Transverse colon (tissue), 4 donors: ENCODE data around the gene TPP1. TPM values are rescaled to one million over a fixed set of nuclear protein-coding genes. Genes with fewer than 3 reads are reported as not detected.

Experiments
- DNase-seq: peaks from one replicate; pipeline ENCODE4 v3.0.0-alpha.2; 2019
- H3K27ac ChIP-seq, 4 donors: fragments of 200-600 bp; sonication (generic); 2 replicates each; pipeline ENCODE4 v1.5.1; 2016 to 2018; ENCODE audit warnings: inconsistent platforms in 4 of 4
- H3K27me3 ChIP-seq: fragments of 200-600 bp; sonication (generic); 2 replicates; pipeline ENCODE4 v1.5.1; 2017; ENCODE audit warnings: inconsistent platforms
- H3K36me3 ChIP-seq, 4 donors: fragments of 200-600 bp; sonication (generic); 2 replicates each; pipeline ENCODE4 v1.5.1; 2017 to 2019; ENCODE audit warnings: inconsistent platforms in 4 of 4
- H3K4me1 ChIP-seq, 4 donors: fragments of 200-600 bp; sonication (generic); 2 replicates each; pipeline ENCODE4 v1.5.1; 2017 to 2020; ENCODE audit warnings: inconsistent platforms in 4 of 4
- H3K4me3 ChIP-seq, 4 donors: fragments of 200-600 bp; sonication (generic); 1 replicate in 1 of 4; 2 replicates in 3 of 4; pipeline versions ENCODE4 v1.5.1 to v1.6.1; 2017 to 2019; ENCODE audit warnings: inconsistent platforms in 4 of 4
- H3K9me3 ChIP-seq, 2 donors: fragments of 200-600 bp; sonication (generic); 2 replicates each; pipeline ENCODE4 v1.5.1; 2017 to 2019; ENCODE audit warnings: inconsistent platforms in 2 of 2
- EP300 ChIP-seq: sonication (generic); formaldehyde crosslinking; IDR thresholded peaks from one replicate; pipeline ENCODE4 v1.6.1; 2017; ENCODE audit warnings: antibody characterized with exemption, low read depth
- POLR2A ChIP-seq: fragments of 450-650 bp; IDR thresholded peaks from one replicate; pipeline ENCODE4 v1.6.1; 2016; ENCODE audit warnings: antibody characterized with exemption, mild to moderate bottlenecking, moderate library complexity
- POLR2AphosphoS5 ChIP-seq, 3 donors: sonication (generic); formaldehyde crosslinking; IDR thresholded peaks; one replicate each; pipeline ENCODE4 v1.6.1; 2016; ENCODE audit warnings: antibody characterized with exemption in 3 of 3
- WGBS, 2 donors: methylation state at CpG; one replicate each; pipeline ENCODE4 v1.1.5; 2018; ENCODE audit warnings: low coverage in 1 of 2; 5-methylcytosine and 5-hydroxymethylcytosine counted together
- in situ Hi-C, 4 donors: fragments of 200-750 bp; cut with MboI; loops; one replicate each; pipeline versions ENCODE4 v1.15.0 to v1.15.1; 2017; ENCODE audit warnings: low sequenced_read_pairs in 3 of 4, low pct_ligation_motif_present in 1 of 4, low pct_unique_long_range_greater_than_20kb in 1 of 4
- intact Hi-C: fragments of 100-400 bp; cut with DNase I; formaldehyde crosslinking; loops from one replicate; pipeline ENCODE4 v1.15.1; 2023; ENCODE audit warnings: low total_unique reads
- total RNA-seq, 4 donors: library from RNA; depleted of rRNA; stranded (reverse); fragments of >200 nt; gene quantifications; one replicate each; pipeline ENCODE4 v1.1.0, GENCODE V29; 2016
- TF ChIP-seq, protein P1 (sequence below), 5 experiments: fragments of 200-600 bp in 3 of 5; fragments of 450-650 bp in 2 of 5; sonication (generic) in 3 of 5; IDR thresholded peaks; 1 replicate in 2 of 5; 2 replicates in 3 of 5; pipeline ENCODE4 v1.5.1; 2016 to 2017; ENCODE audit warnings: antibody characterized with exemption in 5 of 5, inconsistent platforms in 3 of 5, mild to moderate bottlenecking in 2 of 5, moderate library complexity in 1 of 5

The TPP1 gene
- total RNA-seq, 4 donors from 2014 or later = 64.0 to 114 (median 74.0) TPM

DNA sequence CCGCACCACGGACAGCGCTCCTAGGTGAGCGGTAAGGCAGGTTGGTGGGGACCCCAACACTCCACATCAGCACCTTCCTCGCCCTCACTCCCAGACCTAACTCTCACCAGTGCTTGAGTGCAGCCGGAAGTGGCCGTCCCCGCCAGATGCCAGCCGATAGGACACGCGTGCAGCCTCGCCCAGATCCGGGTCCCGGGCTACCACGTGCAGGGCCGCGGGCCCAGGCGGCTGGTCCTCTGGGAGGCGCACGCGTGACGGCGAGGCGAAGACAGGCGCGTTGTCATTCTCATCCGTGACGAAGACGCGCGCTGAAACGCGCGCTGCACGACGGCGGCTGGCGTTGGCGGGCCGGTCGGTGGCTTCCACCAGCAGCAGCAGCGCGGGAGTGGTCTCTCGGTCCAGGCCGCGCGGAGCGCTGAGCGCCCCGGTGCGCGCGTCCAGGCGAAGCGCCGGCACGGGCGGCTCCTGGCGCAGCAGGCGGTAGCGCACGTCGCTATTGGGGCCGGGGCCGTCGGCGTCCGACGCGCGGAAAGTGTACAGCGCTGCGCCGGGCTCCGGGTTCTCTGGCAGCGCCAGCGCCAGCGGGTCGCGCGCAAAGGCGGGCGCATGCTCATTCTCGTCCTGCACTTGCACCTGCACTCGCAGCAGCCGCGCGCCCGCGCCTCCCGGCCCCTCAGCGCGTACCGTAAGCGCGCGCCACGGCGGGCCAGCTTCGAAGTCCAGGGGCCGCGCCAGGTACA lies 10.8 kb upstream of the TPP1 start:
- intact Hi-C loops = no loop called here
- in situ Hi-C loops = no loop called here
- peak overlapping the region in 3 of 4 donors; percentile 4 to 36 (median 29) for H3K4me3 ChIP-seq
- DNase-seq = peak; percentile 26
- no peaks in the 10 kb centered on the region for H3K9me3 ChIP-seq
- no peak overlapping the region for H3K27ac ChIP-seq
- H3K36me3 ChIP-seq = no peaks in the 10 kb centered on the region
- 80% methylated on average over 34 of the region's 102 CpGs; no CpG with 5 or more reads in 1 of the 2 donors for WGBS, 2 donors
- TF ChIP-seq POLR2A (no peak), POLR2AphosphoS5 (IDR thresholded peaks at IDR 0.05) (no peak)
- no peaks in the 10 kb centered on the region for H3K27me3 ChIP-seq
- H3K4me1 ChIP-seq = peaks cover 2 to 6% (median 4%) of the 10 kb centered on the region in 4 donors

DNA sequence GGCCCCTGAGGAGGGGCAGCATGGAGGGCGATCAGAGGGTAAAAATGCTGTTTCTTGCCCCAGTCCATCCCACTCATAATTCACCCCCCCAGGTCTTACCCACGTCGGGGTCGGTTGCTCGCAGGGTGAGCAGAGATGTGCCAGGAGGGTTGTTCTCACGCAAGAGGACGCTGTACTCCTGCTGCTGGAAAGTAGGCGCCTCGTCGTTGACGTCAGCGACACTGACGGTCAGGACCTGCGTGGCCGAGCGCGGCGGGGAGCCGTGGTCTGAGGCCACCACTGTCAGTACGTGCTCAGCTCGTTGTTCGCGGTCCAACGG lies 10.3 kb upstream of the TPP1 start:
- peaks cover 0 to under 1% (median 0%) of the 10 kb centered on the region in 4 donors for H3K4me1 ChIP-seq
- H3K36me3 ChIP-seq = no peaks in the 10 kb centered on the region
- no peak for DNase-seq
- no peaks in the 10 kb centered on the region for H3K27me3 ChIP-seq
- no peak overlapping the region for H3K27ac ChIP-seq
- H3K9me3 ChIP-seq = no peaks in the 10 kb centered on the region
- WGBS, 2 donors = 97% methylated on average over 24 of the region's 24 CpGs; no CpG with 5 or more reads in 1 of the 2 donors
- intact Hi-C loops = no loop called here
- TF ChIP-seq EP300 (no peak), POLR2A (no peak), POLR2AphosphoS5 (IDR thresholded peaks at IDR 0.05) (no peak)
- TF ChIP-seq, protein P1, sequence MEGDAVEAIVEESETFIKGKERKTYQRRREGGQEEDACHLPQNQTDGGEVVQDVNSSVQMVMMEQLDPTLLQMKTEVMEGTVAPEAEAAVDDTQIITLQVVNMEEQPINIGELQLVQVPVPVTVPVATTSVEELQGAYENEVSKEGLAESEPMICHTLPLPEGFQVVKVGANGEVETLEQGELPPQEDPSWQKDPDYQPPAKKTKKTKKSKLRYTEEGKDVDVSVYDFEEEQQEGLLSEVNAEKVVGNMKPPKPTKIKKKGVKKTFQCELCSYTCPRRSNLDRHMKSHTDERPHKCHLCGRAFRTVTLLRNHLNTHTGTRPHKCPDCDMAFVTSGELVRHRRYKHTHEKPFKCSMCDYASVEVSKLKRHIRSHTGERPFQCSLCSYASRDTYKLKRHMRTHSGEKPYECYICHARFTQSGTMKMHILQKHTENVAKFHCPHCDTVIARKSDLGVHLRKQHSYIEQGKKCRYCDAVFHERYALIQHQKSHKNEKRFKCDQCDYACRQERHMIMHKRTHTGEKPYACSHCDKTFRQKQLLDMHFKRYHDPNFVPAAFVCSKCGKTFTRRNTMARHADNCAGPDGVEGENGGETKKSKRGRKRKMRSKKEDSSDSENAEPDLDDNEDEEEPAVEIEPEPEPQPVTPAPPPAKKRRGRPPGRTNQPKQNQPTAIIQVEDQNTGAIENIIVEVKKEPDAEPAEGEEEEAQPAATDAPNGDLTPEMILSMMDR (IDR thresholded peaks at IDR 0.05) = no peak
- in situ Hi-C loops = no loop called here
- H3K4me3 ChIP-seq = no peak overlapping the region

DNA sequence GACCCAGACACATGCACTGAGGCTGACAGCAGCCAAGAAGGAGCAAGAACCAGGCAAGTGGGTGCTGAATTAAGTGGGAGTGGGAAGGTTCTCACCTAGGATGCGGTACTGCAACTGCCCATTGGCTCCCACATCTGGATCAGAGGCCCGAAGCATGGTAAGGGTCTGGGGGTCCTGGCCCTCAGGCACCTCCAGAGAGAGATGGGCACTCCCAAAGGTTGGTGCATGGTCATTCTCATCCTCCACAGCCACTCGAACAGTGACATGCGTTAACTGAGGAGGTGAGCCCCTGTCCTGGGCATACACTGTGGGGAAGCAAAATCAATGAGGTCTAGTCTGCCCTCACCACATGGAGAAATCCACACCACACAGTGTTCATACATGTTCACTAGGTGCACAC lies 9.3 kb upstream of the TPP1 start:
- 97% methylated on average over 4 of the region's 4 CpGs; no CpG with 5 or more reads in 1 of the 2 donors for WGBS, 2 donors
- intact Hi-C loops (no loop called here), in situ Hi-C loops (no loop called here)
- TF ChIP-seq POLR2AphosphoS5 (IDR thresholded peaks at IDR 0.05) (no peak), EP300 (no peak), POLR2A (no peak)
- TF ChIP-seq, protein P1 (IDR thresholded peaks at IDR 0.05) = no peak
- DNase-seq = no peak
- no peaks in the 10 kb centered on the region for H3K27me3 ChIP-seq
- no peaks in the 10 kb centered on the region for H3K4me1 ChIP-seq
- no peaks in the 10 kb centered on the region for H3K9me3 ChIP-seq
- H3K27ac ChIP-seq = no peak overlapping the region
- no peaks in the 10 kb centered on the region for H3K36me3 ChIP-seq
- no peak overlapping the region for H3K4me3 ChIP-seq

DNA sequence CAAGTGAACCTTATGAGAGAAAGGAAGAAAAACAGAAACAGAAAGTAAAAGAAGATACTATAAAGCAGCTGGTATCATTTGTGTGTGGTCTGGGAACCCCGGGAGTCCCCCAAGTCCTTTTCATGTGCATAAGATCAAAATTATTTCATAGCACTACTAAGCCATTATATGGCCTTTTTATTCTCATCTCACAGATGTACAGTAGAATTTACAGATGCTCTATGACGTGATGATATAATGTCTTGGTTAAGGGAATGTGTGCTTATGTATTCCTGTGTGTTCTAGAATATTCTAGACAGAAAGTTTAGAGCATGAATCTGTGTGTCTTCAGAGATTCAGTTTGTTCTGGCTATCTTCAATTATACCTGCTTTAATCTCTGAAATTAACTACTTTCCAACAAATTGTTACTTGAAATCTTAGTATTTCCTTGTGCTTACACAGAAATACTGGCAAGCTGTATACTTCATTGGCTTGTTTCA lies 8.6 kb upstream of the TPP1 start:
- no peak overlapping the region for H3K4me3 ChIP-seq
- DNase-seq = no peak
- no peaks in the 10 kb centered on the region for H3K4me1 ChIP-seq
- WGBS, 2 donors = 41 to 55% methylated on average over 2 of the region's 2 CpGs
- intact Hi-C loops = no loop called here
- H3K27ac ChIP-seq = no peak overlapping the region
- no peaks in the 10 kb centered on the region for H3K27me3 ChIP-seq
- TF ChIP-seq POLR2AphosphoS5 (IDR thresholded peaks at IDR 0.05) (no peak), POLR2A (no peak), EP300 (no peak)
- TF ChIP-seq, protein P1 (IDR thresholded peaks at IDR 0.05) = no peak
- no peaks in the 10 kb centered on the region for H3K36me3 ChIP-seq
- no peaks in the 10 kb centered on the region for H3K9me3 ChIP-seq
- in situ Hi-C loops = no loop called here
